Measurements from ENCODE around the gene VPS13D. TPM values are rescaled to one million over a fixed set of nuclear protein-coding genes. Genes with fewer than 3 reads are reported as not detected.

VPS13D gene
- polyA plus RNA-seq, 1 of the 3 experiments (the other 2 are of a cell fraction) = 15.0 TPM

- no peak overlapping the region for H3K9ac ChIP-seq
- ChIA-PET POLR2A (no interaction called here), CTCF (interaction anchor here (0.9 to 9.2 kb wide), 8 partner anchors 9 to 349 kb away, joined by 3 to 135 read pairs (median 4); partner anchors contain the start of gene DHRS3)
- no peak overlapping the region for H3K4me3 ChIP-seq (ENCODE audit: low read depth in 2 of 2, low read length in 1 of 2)
- no peak overlapping the region for H3K27ac ChIP-seq (ENCODE audit: low read depth in 2 of 2, low read length in 1 of 2)
- no peak overlapping the region for H2AFZ ChIP-seq (ENCODE audit: low read depth)
- no peaks in the 10 kb centered on the region for H3K9me3 ChIP-seq
- no peaks in the 10 kb centered on the region for H3K9me2 ChIP-seq
- no peaks in the 10 kb centered on the region for H4K20me1 ChIP-seq (ENCODE audit: insufficient read depth)
- no peak overlapping the region for H3K4me2 ChIP-seq
- H3F3A ChIP-seq (replicated peaks; ENCODE audit: insufficient read depth) = no peaks in the 10 kb centered on the region
- TF ChIP-seq YY1 (IDR thresholded peaks at IDR 0.05; ENCODE audit: low read depth) (no peak), EZH2phosphoT487 (IDR thresholded peaks at IDR 0.05; ENCODE audit: borderline replicate concordance, low read depth) (no peak), TAF1 (IDR thresholded peaks at IDR 0.05; ENCODE audit: borderline replicate concordance, low read depth, low read length) (no peak), IRF3 (IDR thresholded peaks at IDR 0.05; ENCODE audit: low read depth, low read length) (no peak), RXRA (IDR thresholded peaks at IDR 0.05; ENCODE audit: borderline replicate concordance, low read depth) (no peak), SIN3A (IDR thresholded peaks at IDR 0.05; ENCODE audit: borderline replicate concordance, low read depth, low read length) (no peak), CTCF (IDR thresholded peaks at IDR 0.05) (no peak), MXI1 (IDR thresholded peaks at IDR 0.05; ENCODE audit: low read depth, low read length) (no peak), NFIC (IDR thresholded peaks at IDR 0.05; ENCODE audit: borderline replicate concordance) (no peak), MEF2A (IDR thresholded peaks at IDR 0.05; ENCODE audit: borderline replicate concordance, low read depth) (no peak), TCF12 (IDR thresholded peaks at IDR 0.05) (no peak), RAD21 (IDR thresholded peaks at IDR 0.05; ENCODE audit: low read length) (no peak), USF2 (IDR thresholded peaks at IDR 0.05; ENCODE audit: borderline replicate concordance, low read depth, low read length) (no peak), POLR2AphosphoS5 (IDR thresholded peaks at IDR 0.05; ENCODE audit: low read depth, low read length) (no peak), MAX (IDR thresholded peaks at IDR 0.05; ENCODE audit: low read depth) (no peak), FOSL2 (IDR thresholded peaks at IDR 0.05; ENCODE audit: borderline replicate concordance, low read depth) (no peak), RFX5 (IDR thresholded peaks at IDR 0.05; ENCODE audit: low read length) (no peak), USF1 (IDR thresholded peaks at IDR 0.05; ENCODE audit: borderline replicate concordance, low read depth) (no peak), ELF1 (IDR thresholded peaks at IDR 0.05) (no peak), CHD2 (IDR thresholded peaks at IDR 0.05; ENCODE audit: low read length, partially characterized antibody) (no peak)
- H3K4me1 ChIP-seq (ENCODE audit: control insufficient read depth in 1 of 2, insufficient read depth in 2 of 2, low read depth in 1 of 2, low read length in 1 of 2) = no peaks in the 10 kb centered on the region; a peak in 1 of 4 replicates
- DNase-seq = no peak
- WGBS (ENCODE audit: low lambda C conversion rate) = 88% methylated on average over 6 of the region's 6 CpGs
- H3K79me2 ChIP-seq (ENCODE audit: insufficient read depth) = no peaks in the 10 kb centered on the region
- H3K27me3 ChIP-seq (ENCODE audit: insufficient read depth) = no peaks in the 10 kb centered on the region
- peaks cover 31 to 42% of the 10 kb centered on the region in 2 experiments for H3K36me3 ChIP-seq (replicated peaks in 1 of 2; ENCODE audit: control insufficient read depth in 1 of 2, insufficient read depth in 2 of 2, low read length in 1 of 2)
Measured at GRCh38 chr1:12309783-12310742, 80.2 kb downstream of the VPS13D start.

All from SK-N-SH (cell line).